Activated CD4-positive, alpha-beta T cell treated with anti-CD3 and anti-CD28 coated beads for 4 hours (primary cell): ENCODE measurements around the gene TMEM270.

Experiments
- DNase-seq, 2 donors: peaks; one replicate each; pipeline ENCODE4 v3.0.0-alpha.2; 2020

Gene TMEM270

GRCh38 chr7:73890555-73891147 lies 29.7 kb downstream of the TMEM270 start:
- no peak for DNase-seq

GRCh38 chr7:73891178-73891885 lies 30.4 kb downstream of the TMEM270 start:
- DNase-seq: no peak

- DNase-seq: no peak
Observed at GRCh38 chr7:73892003-73892999, 31.3 kb downstream of the TMEM270 start.

GRCh38 chr7:73893342-73894101 lies 32.6 kb downstream of the TMEM270 start:
- DNase-seq: no peak

GRCh38 chr7:73894166-73894565 lies 33.2 kb downstream of the TMEM270 start:
- no peak for DNase-seq

GRCh38 chr7:73894733-73895551 lies 34.0 kb downstream of the TMEM270 start:
- no peak for DNase-seq

- no peak for DNase-seq
Observed at GRCh38 chr7:73895626-73896025, 34.7 kb downstream of the TMEM270 start.

GRCh38 chr7:73896454-73896853 lies 35.5 kb downstream of the TMEM270 start:
- no peak for DNase-seq

GRCh38 chr7:73899731-73900142 lies 38.8 kb downstream of the TMEM270 start:
- no peak for DNase-seq

GRCh38 chr7:73900286-73900685 lies 39.3 kb downstream of the TMEM270 start:
- DNase-seq: no peak

GRCh38 chr7:73901231-73901822 lies 40.4 kb downstream of the TMEM270 start:
- no peak for DNase-seq

GRCh38 chr7:73901823-73902597 lies 41.1 kb downstream of the TMEM270 start:
- DNase-seq: no peak

GRCh38 chr7:73903321-73904218 lies 42.6 kb downstream of the TMEM270 start:
- DNase-seq: no peak

- DNase-seq: no peak
Observed at GRCh38 chr7:73904219-73905137, 43.5 kb downstream of the TMEM270 start.

- DNase-seq: no peak
Observed at GRCh38 chr7:73905360-73905759, 44.4 kb downstream of the TMEM270 start.

GRCh38 chr7:73906874-73907273 lies 45.9 kb downstream of the TMEM270 start:
- DNase-seq: no peak

- DNase-seq: no peak
Observed at GRCh38 chr7:73907554-73908122, 46.7 kb downstream of the TMEM270 start.

GRCh38 chr7:73908123-73908611 lies 47.2 kb downstream of the TMEM270 start:
- DNase-seq: no peak
